ENCODE measurements around the gene IFNA6. TPM values are rescaled to one million over a fixed set of nuclear protein-coding genes. Genes with fewer than 3 reads are reported as not detected.

Gene IFNA6
- total RNA-seq, 1 donor from 2014 or later = not detected

DNA sequence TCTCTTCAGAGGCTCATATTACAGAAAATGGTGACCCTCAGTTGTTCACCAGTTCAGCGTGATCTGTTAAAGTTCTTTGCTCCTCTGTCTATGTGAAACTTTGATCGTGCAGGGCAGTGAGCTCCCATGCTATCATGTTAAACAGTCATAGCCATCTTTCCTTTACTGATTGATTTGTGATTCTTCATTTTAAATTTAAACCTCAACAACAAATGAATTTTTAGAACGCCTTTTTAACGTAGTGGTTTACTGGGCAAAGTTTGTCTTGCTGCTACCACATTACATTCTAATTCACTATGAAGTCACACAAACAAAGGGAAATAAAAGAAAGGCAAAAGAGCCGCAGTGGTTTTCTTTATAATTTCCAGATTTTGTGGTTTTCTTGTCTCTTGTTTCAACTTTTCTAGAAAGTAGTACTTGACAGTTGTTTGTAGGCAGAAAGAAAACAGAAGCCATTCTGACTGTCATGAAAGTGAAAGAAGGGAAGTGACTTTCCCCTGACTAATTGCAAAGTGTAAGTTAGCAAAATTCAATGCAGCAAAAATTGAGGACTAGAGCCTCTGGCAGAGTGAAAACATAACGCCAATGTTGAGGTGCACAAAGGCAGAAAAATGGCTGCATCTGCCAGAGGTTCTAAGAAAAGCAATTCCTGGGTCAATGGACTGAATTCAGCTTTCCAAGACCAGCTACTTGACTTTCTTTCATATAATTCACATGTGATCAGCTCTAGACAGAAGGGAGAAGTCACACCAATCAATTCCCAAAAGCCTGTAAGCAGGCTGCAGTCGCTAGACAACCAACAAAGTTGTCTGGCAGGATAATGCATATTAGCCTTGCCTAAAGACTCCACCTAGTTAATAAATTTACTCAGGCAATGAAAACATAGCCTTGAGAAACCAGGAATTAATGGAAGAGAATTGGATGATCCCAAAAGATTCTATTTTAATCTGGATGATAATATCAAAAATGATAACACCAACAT is 7.1 kb upstream of the IFNA6 start:
- Mint-ChIP-seq H3K27ac (peak overlapping the region; percentile 83), H3K9me3 (peaks cover 14% of the 10 kb centered on the region), H3K27me3 (peaks cover 50% of the 10 kb centered on the region), H3K36me3 (ENCODE audit: low read depth) (peaks cover 4% of the 10 kb centered on the region), H3K4me3 (peak overlapping the region; percentile 58), H3K4me1 (peaks cover 14% of the 10 kb centered on the region)
- intact Hi-C loops (cut with micrococcal nuclease) = loop anchor here (1.0 to 10.0 kb wide), 7 partner anchors 22 to 725 kb away; partner anchors contain the start of gene KLHL9
- DNase-seq = peak; percentile 77

DNA sequence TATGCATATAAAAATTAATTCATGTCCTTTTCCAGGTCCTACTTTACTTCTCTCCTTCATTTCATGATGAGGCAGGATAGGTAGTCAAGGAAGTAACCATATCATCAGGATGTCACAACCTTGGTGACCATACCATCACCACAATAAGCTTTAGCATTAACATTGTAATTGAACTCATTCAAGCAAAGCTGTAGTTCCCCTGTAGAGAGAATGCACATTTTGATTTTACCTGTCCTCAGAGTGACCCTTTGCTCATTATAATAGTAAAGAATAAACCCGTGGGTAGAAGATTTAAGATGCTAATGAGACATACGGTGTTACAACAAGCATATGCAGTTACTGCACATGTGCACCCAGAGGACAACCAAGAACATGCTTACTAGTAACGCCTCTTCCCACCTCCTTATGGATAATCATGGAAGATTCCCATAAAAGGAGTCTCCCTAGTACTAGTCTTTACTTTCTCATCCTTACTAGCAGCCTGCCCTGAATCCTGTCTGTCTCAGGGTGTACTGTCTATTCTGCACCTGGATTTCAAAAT is 2.2 kb downstream of the IFNA6 start:
- Mint-ChIP-seq H3K27ac (no peak overlapping the region), H3K4me3 (no peak overlapping the region)

DNA sequence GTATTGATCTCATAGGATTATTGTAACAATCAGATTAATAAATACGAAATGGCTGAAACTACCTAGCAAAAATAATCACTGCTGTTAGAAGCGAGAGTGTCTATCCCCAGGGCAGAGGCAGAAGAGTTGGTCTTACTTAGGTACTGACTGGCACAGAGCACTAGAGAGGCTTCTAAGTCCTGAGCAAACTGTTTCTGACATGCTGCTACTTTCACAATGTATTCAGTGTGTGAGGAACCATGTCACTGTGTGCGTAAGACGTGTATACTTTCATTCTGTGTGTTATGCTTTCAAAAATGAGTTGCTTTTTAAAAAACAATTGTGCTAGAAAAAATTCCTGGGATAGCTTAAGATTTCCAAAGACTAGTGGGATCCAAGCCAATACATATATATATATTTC is 10.0 kb downstream of the IFNA6 start:
- Mint-ChIP-seq H3K4me1 (peaks cover 5% of the 10 kb centered on the region), H3K27ac (no peak overlapping the region), H3K4me3 (no peak overlapping the region), H3K36me3 (ENCODE audit: low read depth) (no peaks in the 10 kb centered on the region), H3K27me3 (peaks cover 56% of the 10 kb centered on the region), H3K9me3 (peaks cover 10% of the 10 kb centered on the region)
- intact Hi-C loops (cut with micrococcal nuclease) = no loop called here
- peak; percentile 14 for DNase-seq

More for the DNA sequence above, 2.2 kb downstream of the IFNA6 start:
- intact Hi-C loops (cut with micrococcal nuclease) = no loop called here
- no peak for DNase-seq
- H3K4me1 Mint-ChIP-seq = no peaks in the 10 kb centered on the region
- H3K9me3 Mint-ChIP-seq = peaks cover 11% of the 10 kb centered on the region
- H3K36me3 Mint-ChIP-seq (ENCODE audit: low read depth) = no peaks in the 10 kb centered on the region
- peaks cover 67% of the 10 kb centered on the region for H3K27me3 Mint-ChIP-seq

DNA sequence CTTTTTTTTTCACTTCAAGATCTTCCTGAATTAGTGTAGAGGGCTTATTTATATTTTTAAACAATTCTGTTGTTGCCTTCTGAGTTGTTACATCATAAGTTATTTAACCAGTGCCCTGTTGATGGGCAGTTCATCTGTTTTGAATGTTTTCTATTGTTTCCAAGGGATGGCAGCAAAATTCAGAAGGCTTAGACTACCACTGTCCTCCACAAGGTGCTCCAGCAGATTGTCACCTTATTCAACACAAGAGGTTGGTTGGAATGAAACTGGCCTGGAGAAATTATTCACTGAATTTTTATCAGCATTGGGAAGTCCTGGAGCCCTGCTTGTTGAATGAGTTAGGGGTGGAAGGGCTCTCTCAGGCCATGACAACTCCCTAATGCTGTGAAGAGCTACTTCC is 14.2 kb downstream of the IFNA6 start:
- Mint-ChIP-seq H3K4me3 (peak overlapping the region; percentile 41), H3K4me1 (peaks cover 26% of the 10 kb centered on the region), H3K27ac (no peak overlapping the region), H3K36me3 (ENCODE audit: low read depth) (peaks cover 27% of the 10 kb centered on the region), H3K27me3 (peaks cover 20% of the 10 kb centered on the region), H3K9me3 (no peaks in the 10 kb centered on the region)
- intact Hi-C loops (cut with micrococcal nuclease) = loop anchor here (5.0 to 10.0 kb wide), 2 partner anchors 218 to 466 kb away; partner anchors contain the start of gene MTAP
- no peak for DNase-seq

DNA sequence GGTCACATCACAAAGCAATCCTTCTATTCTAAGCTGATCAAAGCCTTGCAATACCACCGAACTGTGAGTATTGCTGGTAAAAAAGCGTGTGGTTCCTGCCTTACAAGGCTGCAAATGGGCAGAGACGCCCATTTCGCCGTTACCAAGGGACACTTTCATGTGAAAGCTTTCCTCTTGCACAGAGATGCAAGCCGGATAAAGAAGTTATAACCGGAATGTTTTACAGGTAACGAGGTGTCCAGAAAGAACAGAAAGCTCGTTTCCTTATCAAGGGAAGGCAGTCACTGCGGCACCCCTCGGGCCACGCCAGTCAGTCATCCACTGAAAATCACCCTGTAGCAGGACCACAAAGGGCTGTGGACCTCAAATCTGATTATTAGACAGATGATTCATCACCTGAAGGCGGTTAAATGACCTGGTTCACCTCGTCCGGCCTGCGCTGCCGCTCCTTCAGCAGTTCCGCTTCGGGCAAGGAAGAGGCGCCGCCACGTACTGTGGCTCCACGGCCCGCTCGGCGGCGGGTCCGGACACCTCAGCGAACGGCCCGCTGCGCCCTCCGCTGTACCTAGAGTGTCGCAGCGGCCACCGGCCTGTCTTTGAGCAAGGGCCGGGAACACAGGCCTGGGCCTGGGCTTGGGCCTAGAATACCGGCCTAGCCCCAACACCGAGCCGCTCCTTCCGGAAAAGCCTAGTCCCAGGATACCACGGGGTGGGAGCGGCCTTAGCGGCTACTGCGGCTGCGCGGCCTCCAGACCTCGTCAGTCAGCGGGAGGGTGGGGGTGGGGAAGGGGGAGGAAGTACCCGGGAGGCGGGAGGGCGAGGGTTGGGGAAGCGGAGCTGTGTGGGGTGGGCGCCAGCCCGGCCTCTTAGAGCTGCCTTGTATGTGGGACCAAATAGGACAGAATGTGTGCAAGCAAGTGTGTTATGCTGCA is 15.7 kb downstream of the IFNA6 start, which contains the start of gene KLHL9:
TSS of gene KLHL9 (minus strand) at position 704 of the 932 bp plus-strand sequence. CDS start at position 159, 545 bp downstream.
- peaks cover 15% of the 10 kb centered on the region for H3K27me3 Mint-ChIP-seq
- H3K27ac Mint-ChIP-seq = peak within 1 kb of the TSS; percentile 90
- peaks cover 36% of the 10 kb centered on the region for H3K36me3 Mint-ChIP-seq (ENCODE audit: low read depth)
- peak within 1 kb of the TSS; percentile 92 for H3K4me3 Mint-ChIP-seq
- intact Hi-C loops (cut with micrococcal nuclease) = loop anchor here (1.0 to 10.0 kb wide), 6 partner anchors 9 to 467 kb away; partner anchors contain the start of genes HACD4 and MTAP
- no peaks in the 10 kb centered on the region for H3K9me3 Mint-ChIP-seq
- peaks cover 33% of the 10 kb centered on the region for H3K4me1 Mint-ChIP-seq
- DNase-seq = peak; percentile 94

DNA sequence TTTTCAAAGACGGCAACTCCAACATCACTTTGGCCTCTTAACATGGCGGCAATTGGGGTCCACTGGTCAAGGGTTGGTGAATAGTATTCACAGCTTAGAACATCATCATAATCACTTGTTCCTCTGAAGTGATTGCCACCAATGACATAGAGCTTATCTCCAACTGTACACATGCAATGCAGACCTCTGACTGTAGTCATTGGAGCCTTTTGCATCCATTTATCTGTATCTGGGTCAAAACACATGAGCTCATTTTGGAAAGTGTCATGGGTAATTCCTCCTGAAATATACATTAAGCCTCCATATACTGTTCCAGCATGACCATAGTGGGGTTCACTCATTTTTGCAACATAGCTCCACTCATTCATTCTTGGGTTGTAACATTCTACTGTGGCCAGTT is 17.5 kb downstream of the IFNA6 start:
- H3K27ac Mint-ChIP-seq = no peak overlapping the region
- DNase-seq = no peak
- no peaks in the 10 kb centered on the region for H3K9me3 Mint-ChIP-seq
- H3K4me3 Mint-ChIP-seq = peak overlapping the region; percentile 92
- peaks cover 3% of the 10 kb centered on the region for H3K27me3 Mint-ChIP-seq
- H3K36me3 Mint-ChIP-seq (ENCODE audit: low read depth) = peaks cover 41% of the 10 kb centered on the region
- intact Hi-C loops (cut with micrococcal nuclease) = loop anchor here (10.0 kb wide), 1 partner anchor 222 kb away; no protein-coding TSS in a partner anchor
- H3K4me1 Mint-ChIP-seq = peaks cover 38% of the 10 kb centered on the region

DNA sequence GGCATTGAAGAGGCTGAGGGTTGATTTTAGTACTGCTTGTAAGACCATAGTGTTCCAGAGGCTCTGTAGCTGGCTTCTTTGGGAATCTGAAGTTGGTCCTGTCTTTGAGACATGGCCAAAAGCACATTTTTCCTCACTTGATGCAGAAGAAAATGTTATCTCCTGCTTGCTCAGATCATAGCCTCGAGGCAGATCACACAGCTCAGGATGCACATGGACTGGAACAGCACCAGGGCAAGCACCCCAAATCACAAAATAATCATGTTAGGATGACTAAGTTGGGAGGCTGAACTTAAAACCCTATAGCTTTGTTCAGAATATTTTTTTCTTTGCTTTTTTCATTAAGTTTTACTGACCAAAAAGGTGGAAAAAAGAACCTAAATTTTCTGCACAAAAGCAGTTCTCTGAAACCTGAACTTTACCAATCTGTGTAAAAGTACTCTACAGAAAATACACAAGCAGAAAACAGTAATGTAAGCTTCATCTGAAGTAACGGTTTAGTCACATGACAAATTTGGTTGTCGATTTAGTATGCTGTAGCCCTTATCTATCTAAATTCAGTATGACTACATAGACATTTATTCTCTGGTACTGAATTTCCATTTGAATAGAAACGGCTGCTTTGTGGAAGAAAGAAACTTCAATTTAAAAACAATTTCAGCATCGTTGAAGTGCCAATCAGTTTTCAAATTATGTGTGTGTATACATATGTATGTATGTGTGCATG is 18.8 kb downstream of the IFNA6 start:
- peaks cover 43% of the 10 kb centered on the region for H3K4me1 Mint-ChIP-seq
- H3K4me3 Mint-ChIP-seq = peak overlapping the region; percentile 17
- no peaks in the 10 kb centered on the region for H3K9me3 Mint-ChIP-seq
- H3K36me3 Mint-ChIP-seq (ENCODE audit: low read depth) = peaks cover 44% of the 10 kb centered on the region
- intact Hi-C loops (cut with micrococcal nuclease) = loop anchor here (10.0 kb wide), 1 partner anchor 223 kb away; no protein-coding TSS in a partner anchor
- DNase-seq = no peak
- H3K27ac Mint-ChIP-seq = no peak overlapping the region
- H3K27me3 Mint-ChIP-seq = no peaks in the 10 kb centered on the region

DNA sequence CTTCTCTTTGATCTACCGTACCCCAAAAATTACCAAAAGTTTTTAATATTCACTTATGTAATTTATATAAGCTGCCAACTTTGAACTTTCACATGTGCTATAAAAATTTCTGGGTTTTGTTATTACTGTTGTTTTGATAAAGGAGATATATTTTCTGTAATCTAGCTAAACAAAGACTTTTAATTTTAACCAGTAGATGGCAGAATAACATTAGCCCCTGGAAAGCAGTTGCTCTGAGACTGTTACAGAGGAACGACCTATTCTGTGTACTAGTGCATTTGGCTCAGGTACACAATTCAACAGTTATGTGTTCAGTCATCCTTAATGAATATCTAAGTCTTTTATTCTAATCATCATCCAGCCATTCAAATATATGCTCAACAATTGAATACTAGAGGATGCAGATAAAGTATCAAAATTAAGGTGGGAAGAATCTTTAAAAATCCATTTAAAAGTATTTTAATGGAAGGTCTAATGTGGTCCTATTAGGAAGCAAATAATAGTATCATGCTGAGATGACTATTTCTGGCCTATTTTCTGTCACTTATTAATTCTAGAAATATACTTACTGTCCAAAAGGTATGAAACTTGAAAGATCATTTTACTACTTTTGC is 24.1 kb downstream of the IFNA6 start:
- Mint-ChIP-seq H3K4me3 (no peak overlapping the region), H3K27me3 (no peaks in the 10 kb centered on the region), H3K36me3 (ENCODE audit: low read depth) (peaks cover 50% of the 10 kb centered on the region), H3K9me3 (no peaks in the 10 kb centered on the region), H3K27ac (no peak overlapping the region), H3K4me1 (peaks cover 24% of the 10 kb centered on the region)
- DNase-seq = no peak
- intact Hi-C loops (cut with micrococcal nuclease) = loop anchor here (1.0 to 10.0 kb wide), 6 partner anchors 9 to 462 kb away; partner anchors contain the start of genes IFNA16 and KLHL9

DNA sequence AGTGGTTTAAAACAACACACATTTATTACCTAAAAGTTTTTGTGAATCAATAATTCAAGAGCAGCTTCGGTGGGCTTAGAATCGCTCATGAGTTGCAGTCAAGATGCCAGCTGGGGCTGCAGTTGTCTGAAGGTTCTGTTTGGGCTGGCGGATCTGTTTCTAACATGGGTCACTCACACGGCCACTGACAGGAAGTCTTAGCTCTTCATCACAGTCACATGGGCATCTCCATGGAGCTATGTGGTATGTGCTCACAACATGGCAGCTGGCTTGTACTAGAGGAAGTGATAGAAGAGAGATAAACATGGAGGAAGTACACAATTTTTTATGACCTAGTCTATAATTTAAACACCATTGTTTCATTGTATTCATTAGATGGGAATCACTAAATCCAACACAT is 26.6 kb downstream of the IFNA6 start:
- intact Hi-C loops (cut with micrococcal nuclease) = loop anchor here (10.0 kb wide), 2 partner anchors 109 to 381 kb away; partner anchors contain the start of gene IFNA16
- peak; percentile 52 for DNase-seq
- H3K4me3 Mint-ChIP-seq = no peak overlapping the region
- H3K9me3 Mint-ChIP-seq = no peaks in the 10 kb centered on the region
- peaks cover 35% of the 10 kb centered on the region for H3K36me3 Mint-ChIP-seq (ENCODE audit: low read depth)
- H3K27ac Mint-ChIP-seq = no peak overlapping the region
- H3K4me1 Mint-ChIP-seq = peaks cover 13% of the 10 kb centered on the region
- no peaks in the 10 kb centered on the region for H3K27me3 Mint-ChIP-seq

DNA sequence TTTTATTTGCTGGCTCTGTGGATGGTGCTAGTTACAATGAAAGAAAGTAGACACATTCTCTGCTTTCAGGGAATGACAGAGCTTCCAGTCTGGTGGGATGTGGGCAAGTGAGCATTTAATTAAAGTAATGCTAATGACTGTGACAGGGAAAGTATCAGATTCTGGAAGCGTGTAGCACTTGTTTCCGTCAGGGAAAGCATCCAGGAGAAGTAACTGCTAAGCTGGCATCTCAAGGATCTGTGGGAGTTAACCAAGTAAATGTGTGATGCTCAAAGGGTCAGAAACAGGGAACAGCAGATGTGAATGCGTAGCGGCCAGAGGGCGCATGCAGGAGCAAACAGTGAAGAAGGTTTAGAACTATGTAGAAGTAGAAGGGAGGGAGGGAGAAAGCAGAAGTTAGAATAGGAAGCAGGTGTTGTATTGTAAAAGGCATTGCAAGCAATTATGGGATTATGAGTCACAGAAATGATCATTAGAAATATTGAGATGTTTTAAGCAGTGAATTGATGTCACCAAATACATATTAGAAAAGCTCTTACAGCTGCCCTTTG is 27.7 kb downstream of the IFNA6 start:
- Mint-ChIP-seq H3K36me3 (ENCODE audit: low read depth) (peaks cover 34% of the 10 kb centered on the region), H3K9me3 (no peaks in the 10 kb centered on the region), H3K27ac (no peak overlapping the region), H3K27me3 (no peaks in the 10 kb centered on the region), H3K4me1 (peaks cover 10% of the 10 kb centered on the region), H3K4me3 (no peak overlapping the region)
- intact Hi-C loops (cut with micrococcal nuclease) = loop anchor here (10.0 kb wide), 2 partner anchors 108 to 382 kb away; partner anchors contain the start of gene IFNA16
- no peak for DNase-seq

DNA sequence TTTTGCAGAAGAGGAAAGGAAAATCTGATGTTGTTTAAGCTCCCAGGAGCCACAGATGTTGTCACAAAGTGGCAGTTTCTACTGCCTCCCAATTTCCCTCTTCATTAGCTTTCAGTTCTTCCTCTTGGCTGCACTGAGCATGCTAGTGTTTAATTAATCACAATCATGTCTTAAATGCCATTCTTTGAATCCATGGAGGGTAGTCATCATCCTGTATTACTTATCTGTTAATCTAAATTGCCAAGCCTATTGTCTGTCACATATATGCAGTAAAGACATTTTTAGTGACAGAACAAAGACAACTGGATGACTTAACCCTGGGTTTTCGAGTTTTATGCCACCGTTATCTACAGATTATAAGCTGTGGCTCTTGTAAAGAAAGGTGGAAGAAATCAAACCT is 30.2 kb downstream of the IFNA6 start:
- Mint-ChIP-seq H3K4me3 (no peak overlapping the region), H3K27ac (no peak overlapping the region), H3K4me1 (peaks cover 2% of the 10 kb centered on the region), H3K27me3 (peaks cover 4% of the 10 kb centered on the region), H3K36me3 (ENCODE audit: low read depth) (peaks cover 27% of the 10 kb centered on the region), H3K9me3 (no peaks in the 10 kb centered on the region)
- no peak for DNase-seq
- intact Hi-C loops (cut with micrococcal nuclease) = loop anchor here (10.0 kb wide), 2 partner anchors 106 to 384 kb away; partner anchors contain the start of gene IFNA16

Measured in activated CD4-positive, alpha-beta T cell treated with anti-CD3 and anti-CD28 coated beads, Interleukin-2, amount 10 ng/mL, durations not matched to agents 24 days and 14 days (primary cell).